Effector memory CD4-positive, alpha-beta T cell (primary cell): ENCODE data around the gene LTF.

Experiments
- DNase-seq, 3 donors: peaks; one replicate each; pipeline ENCODE4 v3.0.0-alpha.2; 2020
- H3K27ac ChIP-seq: 2 replicates; pipeline ENCODE4 v1.7.0; 2013; ENCODE audit warnings: mild to moderate bottlenecking, low read length, moderate library complexity; ENCODE audit not compliant: insufficient read depth, poor library complexity, severe bottlenecking
- H3K27me3 ChIP-seq: replicated peaks from 2 replicates; pipeline ENCODE4 v1.7.0; 2013; ENCODE audit warnings: mild to moderate bottlenecking, low read length; ENCODE audit not compliant: insufficient read depth, control insufficient read depth, poor library complexity, severe bottlenecking
- H3K36me3 ChIP-seq: 2 replicates; pipeline ENCODE4 v1.7.0; 2013; ENCODE audit warnings: mild to moderate bottlenecking, low read length, moderate library complexity; ENCODE audit not compliant: control insufficient read depth, insufficient read depth
- H3K4me1 ChIP-seq: 2 replicates; pipeline ENCODE4 v1.7.0; 2013; ENCODE audit warnings: low read length, mild to moderate bottlenecking; ENCODE audit not compliant: control insufficient read depth, insufficient read depth, poor library complexity, severe bottlenecking
- H3K4me3 ChIP-seq: 2 replicates; pipeline ENCODE4 v1.7.0; 2013; ENCODE audit warnings: low read length, low read depth, mild to moderate bottlenecking; ENCODE audit not compliant: insufficient read depth, poor library complexity, severe bottlenecking
- H3K9me3 ChIP-seq: 2 replicates; pipeline ENCODE4 v1.7.0; 2013; ENCODE audit warnings: mild to moderate bottlenecking, low read length, moderate library complexity; ENCODE audit not compliant: control insufficient read depth

LTF gene

DNA sequence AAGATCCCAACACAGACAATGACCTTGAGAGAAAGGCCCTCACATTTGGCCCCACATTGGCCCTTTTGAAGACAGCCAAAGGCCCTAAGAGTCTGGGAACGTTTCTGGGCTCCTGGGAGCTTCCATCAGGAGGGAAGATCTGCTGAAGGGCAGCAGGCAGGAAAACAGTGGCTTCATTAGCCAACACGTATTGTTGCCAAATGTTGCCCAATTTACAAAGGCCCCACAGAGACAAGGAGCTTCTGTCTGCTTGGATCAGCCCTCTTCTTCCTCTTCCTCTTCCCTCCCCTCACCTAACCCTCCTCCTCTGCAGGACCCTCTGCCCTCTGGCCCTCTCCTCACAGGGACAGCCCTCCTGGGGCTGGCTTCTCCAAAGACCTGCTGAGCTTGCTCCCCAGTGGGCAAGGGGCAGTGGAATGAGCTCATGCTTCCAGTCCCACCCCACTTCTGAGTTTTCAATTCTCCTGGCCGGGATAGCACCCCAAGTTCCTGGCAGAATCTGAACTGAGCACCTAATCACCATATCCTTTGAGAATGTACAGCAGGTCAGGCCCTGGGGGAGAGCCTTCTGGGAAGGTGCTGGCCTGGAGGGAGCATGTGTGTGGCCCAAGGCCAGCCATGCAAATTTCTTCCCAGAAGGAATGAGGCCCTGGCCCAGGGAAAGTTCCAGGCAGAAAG, 5.1 kb upstream of the LTF start:
- peaks cover 8% of the 10 kb centered on the region for H3K27me3 ChIP-seq
- no peak for DNase-seq
- H3K9me3 ChIP-seq, result no peaks in the 10 kb centered on the region
- H3K4me1 ChIP-seq, result no peaks in the 10 kb centered on the region
- H3K27ac ChIP-seq, result no peak overlapping the region
- no peak overlapping the region for H3K4me3 ChIP-seq
- no peaks in the 10 kb centered on the region for H3K36me3 ChIP-seq

- H3K4me1 ChIP-seq, result no peaks in the 10 kb centered on the region
- H3K27me3 ChIP-seq, result peaks cover 16% of the 10 kb centered on the region
- H3K27ac ChIP-seq, result no peak overlapping the region
- H3K4me3 ChIP-seq, result no peak overlapping the region
- H3K36me3 ChIP-seq, result no peaks in the 10 kb centered on the region
- DNase-seq, result no peak
- H3K9me3 ChIP-seq, result no peaks in the 10 kb centered on the region
Observed at GRCh38 chr3:46468753-46469600, 4.3 kb upstream of the LTF start.

DNA sequence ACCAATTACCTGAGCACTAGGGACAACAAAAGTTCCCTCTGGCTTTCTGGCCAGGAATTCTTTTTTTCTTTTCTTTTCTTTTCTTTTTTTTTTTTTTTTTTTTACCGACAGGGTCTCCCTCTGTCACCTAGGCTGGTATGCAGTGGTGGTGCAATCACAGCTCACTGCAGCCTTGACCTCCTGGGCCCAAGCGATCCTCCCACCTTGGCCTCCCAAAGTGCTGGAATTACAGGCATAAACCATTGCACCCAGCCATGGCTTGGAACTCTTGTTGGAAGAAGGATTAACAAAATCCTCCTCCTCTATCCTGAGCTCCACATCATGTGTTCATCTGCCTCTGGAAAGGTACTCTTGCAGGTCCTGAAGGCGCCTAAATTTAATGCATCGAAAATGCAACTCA, 2.9 kb upstream of the LTF start:
- H3K4me3 ChIP-seq, result no peak overlapping the region
- no peaks in the 10 kb centered on the region for H3K4me1 ChIP-seq
- H3K27ac ChIP-seq, result no peak overlapping the region
- peaks cover 19% of the 10 kb centered on the region for H3K27me3 ChIP-seq
- no peaks in the 10 kb centered on the region for H3K36me3 ChIP-seq
- H3K9me3 ChIP-seq, result no peaks in the 10 kb centered on the region
- no peak for DNase-seq

DNA sequence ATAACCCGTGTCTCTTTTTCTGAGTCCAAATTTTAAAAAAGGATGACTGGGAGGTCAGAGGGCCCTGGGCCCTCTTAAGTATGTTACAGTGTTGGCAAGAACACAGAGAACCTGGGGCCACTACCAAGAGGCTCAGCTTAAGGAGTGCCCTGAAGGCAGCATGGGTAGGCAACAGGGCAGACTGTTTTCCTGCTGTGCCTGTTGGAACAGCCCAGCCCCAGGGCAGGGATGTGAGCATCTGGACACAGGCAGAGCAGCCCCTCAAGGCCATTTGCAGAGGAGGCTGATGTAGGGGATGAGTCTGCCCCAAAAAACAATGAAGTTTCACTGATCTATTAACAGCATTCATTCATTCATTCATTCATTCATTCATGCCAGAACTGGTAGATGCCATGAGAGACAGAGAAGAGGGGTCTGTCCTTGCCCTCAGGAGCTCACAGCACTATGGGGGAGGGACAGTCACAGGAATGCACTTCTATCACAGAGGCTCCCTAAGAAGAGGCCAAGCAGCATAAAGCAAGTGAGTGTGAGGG, 2.2 kb upstream of the LTF start:
- Histone ChIP-seq H3K4me1 (no peaks in the 10 kb centered on the region), H3K36me3 (no peaks in the 10 kb centered on the region), H3K9me3 (no peaks in the 10 kb centered on the region), H3K4me3 (no peak overlapping the region), H3K27ac (no peak overlapping the region), H3K27me3 (peaks cover 19% of the 10 kb centered on the region)
- DNase-seq, result no peak

DNA sequence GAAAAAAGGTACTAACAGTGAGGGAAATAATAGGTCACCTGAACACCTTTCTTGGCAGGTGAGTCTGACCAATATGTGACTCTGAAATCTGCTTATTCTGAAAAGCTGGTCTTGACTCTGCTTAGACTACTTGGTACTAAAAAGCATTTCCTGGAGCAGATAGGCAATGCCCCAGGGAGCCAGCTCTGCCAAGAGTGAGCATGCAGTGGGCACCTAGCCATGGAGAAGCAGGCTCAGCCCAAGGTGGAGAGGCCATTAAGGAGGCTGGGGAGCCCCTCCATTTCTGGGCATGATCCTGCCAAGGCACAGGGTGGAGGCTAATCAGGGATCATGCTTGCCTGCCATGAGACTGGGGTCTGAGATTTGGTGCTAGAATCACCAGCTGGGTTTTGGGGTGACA, 1.6 kb upstream of the LTF start:
- Histone ChIP-seq H3K27ac (no peak overlapping the region), H3K27me3 (peaks cover 19% of the 10 kb centered on the region), H3K4me1 (no peaks in the 10 kb centered on the region)

GRCh38 chr3:46465196-46465520, 453 bp upstream of the LTF start:
- no peak for DNase-seq
- Histone ChIP-seq H3K27ac (no peak overlapping the region), H3K4me1 (no peaks in the 10 kb centered on the region), H3K4me3 (no peak overlapping the region), H3K27me3 (peaks cover 23% of the 10 kb centered on the region), H3K36me3 (no peaks in the 10 kb centered on the region), H3K9me3 (no peaks in the 10 kb centered on the region)

More for the DNA sequence above, 1.6 kb upstream of the LTF start:
- no peak for DNase-seq
- no peaks in the 10 kb centered on the region for H3K36me3 ChIP-seq
- H3K9me3 ChIP-seq, result no peaks in the 10 kb centered on the region
- no peak overlapping the region for H3K4me3 ChIP-seq

GRCh38 chr3:46463868-46464241, 850 bp downstream of the LTF start:
- Histone ChIP-seq H3K27me3 (peaks cover 23% of the 10 kb centered on the region), H3K4me3 (no peak overlapping the region), H3K9me3 (no peaks in the 10 kb centered on the region), H3K4me1 (no peaks in the 10 kb centered on the region), H3K36me3 (no peaks in the 10 kb centered on the region), H3K27ac (no peak overlapping the region)
- no peak for DNase-seq

GRCh38 chr3:46463120-46463867, 1.4 kb downstream of the LTF start:
- H3K27ac ChIP-seq, result no peak overlapping the region
- H3K9me3 ChIP-seq, result no peaks in the 10 kb centered on the region
- no peak for DNase-seq
- H3K36me3 ChIP-seq, result no peaks in the 10 kb centered on the region
- peaks cover 23% of the 10 kb centered on the region for H3K27me3 ChIP-seq
- H3K4me1 ChIP-seq, result no peaks in the 10 kb centered on the region
- no peak overlapping the region for H3K4me3 ChIP-seq

- no peaks in the 10 kb centered on the region for H3K4me1 ChIP-seq
- H3K27me3 ChIP-seq, result peaks cover 23% of the 10 kb centered on the region
Observed at GRCh38 chr3:46462511-46462910, 2.2 kb downstream of the LTF start.

DNA sequence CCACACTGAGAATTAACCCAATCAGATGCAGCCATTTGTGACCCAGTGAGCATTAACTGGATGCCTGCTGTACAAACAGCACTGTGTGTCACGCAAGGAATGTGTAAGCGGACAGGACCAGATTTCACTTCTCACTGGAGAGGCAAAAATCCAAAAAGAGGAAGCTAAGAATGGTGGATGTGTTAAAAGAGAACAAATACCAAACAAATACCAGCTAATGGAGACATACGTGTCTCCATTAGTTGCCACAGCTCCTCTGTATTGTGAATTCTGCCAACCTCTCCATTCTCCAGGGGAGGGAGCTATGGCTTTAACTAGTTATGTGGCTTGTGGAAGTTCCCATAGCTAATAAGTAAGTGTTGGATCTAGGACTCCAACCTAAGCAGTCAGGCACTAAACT, 2.6 kb downstream of the LTF start:
- H3K36me3 ChIP-seq, result no peaks in the 10 kb centered on the region
- no peak overlapping the region for H3K27ac ChIP-seq
- H3K4me1 ChIP-seq, result no peaks in the 10 kb centered on the region
- no peaks in the 10 kb centered on the region for H3K9me3 ChIP-seq
- H3K27me3 ChIP-seq, result peaks cover 23% of the 10 kb centered on the region
- no peak for DNase-seq
- H3K4me3 ChIP-seq, result no peak overlapping the region

More at GRCh38 chr3:46462511-46462910, 2.2 kb downstream of the LTF start:
- Histone ChIP-seq H3K4me3 (no peak overlapping the region), H3K9me3 (no peaks in the 10 kb centered on the region), H3K36me3 (no peaks in the 10 kb centered on the region), H3K27ac (no peak overlapping the region)
- DNase-seq, result no peak
